HG03175 (cell line): ENCODE data around the gene CRTC3.
"Not testable (repeated sequence)": the region's sequence is repeated elsewhere in the genome, so short reads cannot be mapped to it uniquely, and the experiment has no call there.

Source experiments
- ATAC-seq: cut with Tn5 transposase; IDR thresholded peaks from one replicate; pipeline ENCODE4 v1.9.1; 2021; ENCODE audit warnings: mild to moderate bottlenecking, moderate library complexity; ENCODE audit not compliant: unreplicated experiment

Gene CRTC3

DNA sequence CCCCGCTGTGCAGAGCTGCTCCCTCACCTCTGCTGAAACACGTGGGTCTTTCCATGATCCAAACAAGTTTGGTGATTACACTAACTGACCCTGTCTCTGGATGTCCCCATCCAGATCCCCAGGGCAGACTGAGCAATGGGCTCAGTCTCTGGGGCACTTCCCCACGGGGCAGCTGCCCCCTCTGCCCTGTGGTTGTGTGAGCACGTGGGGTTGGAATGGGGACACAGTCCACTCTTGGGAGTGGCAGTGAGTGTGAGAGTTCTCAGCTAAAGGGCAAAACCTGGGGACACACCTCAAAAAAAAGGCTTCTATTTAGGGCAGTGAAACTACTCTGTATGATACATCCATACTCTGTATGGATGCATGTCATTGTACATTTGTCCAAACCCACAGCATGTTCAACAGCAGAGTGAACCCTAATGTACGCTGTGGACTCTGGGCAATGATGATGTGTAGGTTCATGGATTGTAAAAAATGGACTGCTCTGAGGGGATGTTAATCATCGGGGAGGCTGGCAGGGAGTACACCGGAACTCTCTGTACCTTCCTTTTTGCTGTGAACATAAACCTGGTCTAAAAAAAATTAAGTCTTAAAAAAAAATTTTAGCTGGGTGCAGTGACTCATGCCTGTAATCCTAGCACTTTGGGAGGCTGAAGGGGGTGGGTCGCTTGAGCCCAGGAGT, 137.5 kb downstream of the CRTC3 start:
- ATAC-seq = no peak

GRCh38 chr15:90667755-90668345, 138.1 kb downstream of the CRTC3 start:
- not testable (repeated sequence) for ATAC-seq

- ATAC-seq = not testable (repeated sequence)
Measured at GRCh38 chr15:90670631-90671030, 140.9 kb downstream of the CRTC3 start.

DNA sequence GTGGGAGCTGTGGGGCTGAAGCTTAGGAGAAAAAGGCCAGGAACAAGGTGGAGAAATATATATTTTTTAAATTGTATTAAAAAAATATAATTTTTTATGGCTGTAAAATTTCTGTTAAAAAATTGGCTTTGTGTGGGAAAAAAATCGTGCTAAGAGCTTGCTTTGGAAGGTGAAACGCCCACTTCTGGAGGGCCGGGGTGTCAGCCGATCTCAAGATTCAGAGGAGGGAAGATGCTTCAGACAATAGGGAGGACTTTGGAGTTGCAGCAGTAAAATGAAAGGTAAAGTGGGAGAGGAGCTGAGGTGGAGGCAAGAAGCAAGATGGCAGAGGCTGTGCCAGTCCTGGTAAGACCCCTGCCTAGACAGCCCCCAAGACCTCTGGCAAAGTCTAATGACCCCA, 141.5 kb downstream of the CRTC3 start:
- ATAC-seq = no peak

DNA sequence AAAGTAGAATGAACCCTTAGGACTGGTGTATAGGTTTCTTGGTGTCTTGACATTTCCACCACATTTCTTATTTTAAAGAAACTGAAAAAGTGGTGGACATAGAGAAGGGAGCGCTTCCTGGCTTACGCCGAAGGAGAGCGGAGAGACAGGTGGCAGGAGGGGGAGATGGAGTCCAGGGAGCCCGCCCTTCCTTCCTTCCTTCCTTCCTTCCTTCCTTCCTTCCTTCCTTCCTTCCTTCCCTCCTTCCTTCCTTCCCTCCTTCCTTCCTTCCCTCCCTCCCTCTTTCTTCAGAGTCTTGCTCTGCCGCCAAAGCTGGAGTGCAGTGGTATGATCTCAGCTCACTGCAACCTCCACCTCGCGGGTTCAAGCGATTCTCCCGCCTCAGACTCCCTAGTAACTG, 143.6 kb downstream of the CRTC3 start:
- ATAC-seq = not testable (repeated sequence)

DNA sequence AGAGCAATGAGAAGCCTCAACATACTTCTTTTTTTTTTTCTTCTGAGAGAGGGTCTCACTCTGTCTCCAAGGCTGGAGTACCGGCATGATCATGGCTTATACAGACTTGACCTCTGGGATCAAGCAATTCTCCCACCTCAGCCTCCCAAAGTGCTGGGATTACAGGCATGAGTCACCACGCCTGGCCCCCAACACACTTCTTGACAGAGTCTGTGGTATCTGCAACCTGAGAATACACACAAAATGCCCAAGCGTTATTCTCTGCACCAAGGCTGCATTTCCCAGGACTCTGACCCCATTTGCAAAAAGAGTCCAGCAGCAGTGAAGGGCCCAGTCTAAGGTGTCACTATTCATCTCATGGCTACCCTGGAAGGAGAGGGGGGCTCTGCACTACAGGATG, 144.8 kb downstream of the CRTC3 start:
- no peak for ATAC-seq

DNA sequence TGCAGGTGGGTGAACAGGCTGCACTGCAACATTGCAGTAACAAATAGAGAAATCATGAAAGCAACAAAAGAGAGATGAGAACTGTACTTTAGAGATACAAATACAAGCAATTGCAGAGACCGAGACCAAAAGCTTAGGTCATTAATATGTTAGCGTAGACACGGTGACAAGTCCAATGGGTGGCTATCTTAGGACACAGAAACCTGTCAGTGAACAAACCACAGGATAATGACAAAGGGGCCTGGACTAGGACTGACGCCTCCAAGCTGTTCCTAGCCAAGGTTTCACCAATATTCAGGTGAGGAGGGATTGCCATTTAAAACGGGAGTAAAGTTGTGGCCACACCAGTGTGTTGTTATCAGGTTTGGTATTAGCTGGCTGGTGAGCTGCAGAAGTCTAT, 145.7 kb downstream of the CRTC3 start:
- no peak for ATAC-seq

GRCh38 chr15:90677807-90678790, 148.4 kb downstream of the CRTC3 start:
- no peak for ATAC-seq

GRCh38 chr15:90679959-90680358, 150.2 kb downstream of the CRTC3 start:
- no peak for ATAC-seq

DNA sequence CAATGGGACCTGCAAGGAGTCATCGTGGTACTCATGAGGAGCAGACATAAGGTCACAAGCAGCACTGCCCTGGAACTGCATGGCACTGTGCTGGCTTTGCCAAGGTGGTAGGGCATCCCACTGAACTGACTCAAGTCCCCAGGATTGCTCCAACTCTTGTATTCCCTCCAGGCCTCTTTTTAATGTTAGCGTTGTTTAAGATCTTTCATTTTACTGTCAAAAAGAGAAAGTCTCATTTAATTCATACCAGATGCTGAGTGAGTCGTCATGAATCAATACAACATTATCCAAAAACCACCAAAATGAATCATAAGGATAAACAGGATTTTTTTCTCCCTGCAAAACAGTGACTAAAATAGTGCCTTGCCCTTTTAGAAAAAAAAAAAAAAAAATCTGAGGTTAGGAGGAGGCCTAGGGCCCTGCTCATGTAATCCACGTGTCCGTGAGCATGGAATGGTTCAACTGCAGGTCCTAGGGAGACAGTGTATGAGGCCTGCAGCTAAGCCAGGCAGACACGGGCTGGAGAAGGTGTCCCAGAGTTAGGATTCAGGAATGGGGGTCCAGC, 150.7 kb downstream of the CRTC3 start:
- no peak for ATAC-seq

GRCh38 chr15:90681056-90681455, 151.3 kb downstream of the CRTC3 start:
- no peak for ATAC-seq

- ATAC-seq = no peak
Measured at GRCh38 chr15:90681480-90681879, 151.8 kb downstream of the CRTC3 start.

- no peak for ATAC-seq
Measured at GRCh38 chr15:90683371-90683770, 153.6 kb downstream of the CRTC3 start.

DNA sequence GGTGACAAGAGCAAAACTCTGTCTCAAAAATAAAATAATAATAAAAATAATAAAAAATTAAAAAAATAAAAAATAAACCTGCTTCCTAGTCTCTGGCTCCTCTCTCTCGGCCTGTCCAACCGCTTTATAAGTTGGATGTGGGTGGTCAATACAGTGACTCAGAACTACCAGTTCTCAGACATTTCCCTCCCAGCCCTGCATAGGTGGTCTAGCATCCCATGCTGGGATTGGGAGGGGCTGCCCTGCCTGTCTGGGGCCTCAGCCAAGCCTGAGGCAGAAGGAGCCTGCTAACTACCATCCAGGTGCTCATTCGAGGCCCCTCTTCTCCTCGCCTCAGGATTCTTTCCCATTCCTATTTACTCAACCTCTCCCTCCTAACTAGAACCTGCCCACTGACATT, 154.2 kb downstream of the CRTC3 start:
- no peak for ATAC-seq

GRCh38 chr15:90684281-90684680, 154.6 kb downstream of the CRTC3 start:
- no peak for ATAC-seq

DNA sequence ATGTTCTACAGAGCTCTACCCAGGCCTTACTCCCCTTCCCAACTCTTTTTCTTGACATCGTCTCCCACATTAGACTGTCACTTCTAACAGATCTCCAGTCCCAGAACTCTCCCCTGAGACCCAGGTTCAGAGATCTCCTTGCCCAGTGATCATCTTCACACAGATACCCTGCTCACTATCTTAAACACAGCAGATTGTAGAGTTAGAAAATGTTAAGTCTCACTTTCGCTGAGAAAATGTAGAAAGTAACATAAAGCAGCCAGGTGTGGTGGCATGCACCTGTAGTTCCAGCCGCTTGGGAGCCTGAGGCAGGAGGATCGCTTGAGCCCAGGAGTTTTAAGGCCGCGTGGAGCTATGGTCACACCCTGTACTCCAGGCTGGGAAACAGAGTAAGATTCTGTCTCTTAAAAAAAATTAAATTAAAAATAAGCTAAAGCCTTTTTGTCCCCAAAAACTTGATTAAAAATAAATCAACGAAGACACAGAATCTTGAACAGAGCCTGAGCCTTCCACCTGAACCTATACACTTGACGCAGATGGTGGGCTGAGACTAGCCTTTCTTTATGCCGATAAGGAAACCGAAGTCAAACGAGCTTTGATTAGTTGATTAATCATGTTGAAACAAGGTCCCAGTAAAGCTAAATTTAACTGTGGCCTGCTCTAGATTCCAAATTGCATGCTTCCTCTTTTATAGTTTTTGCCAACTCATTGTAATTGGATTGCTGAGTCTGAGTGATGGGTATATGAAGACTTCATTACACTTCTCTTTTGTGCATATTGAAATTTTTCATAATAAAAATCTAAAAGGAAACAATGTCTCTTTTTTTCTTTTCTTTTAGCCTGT, 156.1 kb downstream of the CRTC3 start:
- peak; percentile 28 for ATAC-seq

DNA sequence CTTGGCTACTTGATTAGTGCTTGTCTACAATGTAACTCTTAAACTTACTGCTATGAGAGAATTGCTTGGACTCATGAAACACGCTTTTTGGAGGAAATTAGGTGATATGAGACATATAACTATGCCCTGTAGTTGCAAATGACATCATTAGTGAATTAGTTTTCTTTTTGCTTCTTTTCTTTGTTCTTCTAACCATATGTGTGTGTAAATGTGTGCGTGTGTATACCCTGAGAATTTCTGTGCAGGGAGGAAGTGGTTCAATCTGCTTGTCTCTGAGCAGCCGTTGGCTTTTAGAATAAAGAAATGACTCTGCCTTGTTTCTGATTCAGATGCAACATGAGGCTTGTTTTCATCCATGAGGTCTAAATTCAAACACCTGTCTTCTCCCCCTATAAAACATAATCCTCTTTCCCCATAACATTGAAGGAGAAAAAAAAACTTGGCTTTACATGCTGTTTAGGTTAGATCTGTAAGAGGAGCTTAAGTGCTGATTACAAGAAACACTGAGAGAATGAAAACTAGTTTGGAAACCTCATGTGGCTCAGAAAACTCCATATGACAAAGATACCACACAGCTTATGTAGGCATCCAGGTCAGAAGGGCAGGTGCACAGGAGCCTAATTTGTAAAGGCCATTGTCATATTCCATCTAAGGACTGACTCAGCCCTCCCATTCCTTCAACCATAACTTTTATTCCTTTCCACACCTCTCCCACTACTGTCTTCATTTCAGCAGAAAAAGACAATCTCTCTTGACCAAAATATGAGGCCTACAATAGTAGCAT, 156.9 kb downstream of the CRTC3 start:
- ATAC-seq = peak; percentile 87

DNA sequence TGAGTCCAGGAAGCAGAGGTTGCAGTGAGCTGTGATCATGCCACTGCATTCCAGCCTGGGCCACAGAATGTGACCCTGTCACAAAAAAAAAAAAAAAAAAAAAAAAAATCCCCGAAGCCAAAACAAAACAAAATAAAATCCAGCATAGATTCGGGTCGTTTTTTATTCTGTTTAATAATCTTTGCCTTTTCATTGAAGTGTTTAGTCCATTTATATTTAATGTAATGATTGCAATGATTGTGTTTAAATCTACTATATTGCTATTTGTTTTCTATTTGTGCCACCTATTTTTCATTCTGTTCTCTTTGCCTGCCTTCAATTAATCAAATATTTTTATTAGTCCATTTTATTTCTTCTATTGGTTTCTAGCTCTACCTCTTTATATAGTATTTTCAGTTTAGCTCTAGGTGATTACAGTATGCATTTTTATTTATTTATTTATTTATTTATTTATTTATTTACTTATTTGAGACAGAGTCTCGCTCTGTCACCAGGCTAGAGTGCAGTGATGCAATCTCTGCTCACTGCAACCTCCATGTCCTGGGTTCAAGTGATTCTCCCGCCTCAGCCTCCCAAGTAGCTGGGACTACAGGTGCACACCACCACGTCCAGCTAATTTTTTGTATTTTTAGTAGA, 159.7 kb downstream of the CRTC3 start:
- ATAC-seq = not testable (repeated sequence)

GRCh38 chr15:90690585-90690984, 160.9 kb downstream of the CRTC3 start:
- no peak for ATAC-seq
